ENCODE data around the gene TRMT2A. TPM values are rescaled to one million over a fixed set of nuclear protein-coding genes. Genes with fewer than 3 reads are reported as not detected.

The TRMT2A gene
- total and polyA plus RNA-seq, 10 of the 15 experiments (the other 5 are each of a cell fraction or from before 2014, with no cell fraction given) = 0.29 to 97.0 (median 57.9) TPM

DNA sequence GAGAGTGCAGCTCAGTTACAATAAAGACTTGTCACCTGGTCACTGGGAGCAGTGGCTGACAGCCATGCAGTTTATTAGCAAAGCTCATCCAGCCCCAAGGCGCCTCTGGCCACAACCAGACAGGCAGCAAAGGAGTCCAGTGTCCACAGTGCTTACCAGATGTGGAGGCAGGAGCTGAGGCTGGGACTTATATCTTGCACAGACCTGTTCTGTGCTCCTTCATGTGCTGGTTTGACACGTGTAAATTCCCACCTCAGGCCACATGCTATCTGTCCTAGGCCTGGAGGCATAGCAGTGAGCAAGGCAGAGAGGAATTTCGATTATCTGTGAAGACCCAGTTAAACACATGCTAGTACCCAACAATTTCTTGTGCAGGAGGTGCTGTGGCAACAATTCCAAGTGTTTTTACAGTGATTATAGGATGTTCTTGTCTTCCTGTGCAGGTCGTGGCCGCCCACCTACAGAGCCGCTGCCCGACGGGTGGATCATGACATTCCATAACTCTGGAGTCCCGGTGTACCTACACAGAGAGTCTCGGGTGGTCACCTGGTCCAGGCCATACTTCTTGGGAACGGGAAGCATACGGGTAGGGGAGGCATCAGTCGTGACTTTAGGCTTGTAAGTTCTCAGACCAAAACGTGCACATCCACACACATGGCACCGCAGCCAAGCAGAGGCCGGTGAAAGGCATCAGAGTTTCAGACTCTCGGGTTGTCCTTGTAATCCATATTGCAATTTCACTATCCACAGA lies 27.6 kb downstream of the TRMT2A start:
- RAD21 ChIA-PET (ENCODE audit: unreplicated experiment) = no interaction called here
- no peak for FAIRE-seq
- no peak for ATAC-seq

DNA sequence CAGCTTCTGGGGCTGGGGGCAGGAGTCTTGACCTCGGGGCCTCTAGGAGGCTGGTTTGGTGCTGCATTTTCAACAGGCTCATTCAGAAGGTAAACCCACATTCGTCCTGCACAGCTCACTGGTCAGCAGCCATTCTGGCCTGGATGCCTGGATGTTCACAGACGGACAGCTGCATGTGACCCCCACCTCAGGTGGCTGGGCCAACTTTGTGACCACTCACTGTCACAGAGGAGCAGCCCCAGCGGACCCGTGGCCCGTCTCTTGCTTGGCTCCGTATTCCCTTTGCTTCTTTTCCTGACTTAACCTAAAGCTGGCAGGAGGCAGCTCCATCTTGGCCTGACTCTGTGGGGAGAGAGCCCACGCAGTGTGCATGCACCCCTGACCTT lies 28.8 kb downstream of the TRMT2A start:
- FAIRE-seq (no peak), ATAC-seq (no peak), DNase-seq (ENCODE audit: low read depth, low spot score) (no peak)
- in situ Hi-C loops (cut with MboI) (no loop called here), intact Hi-C loops (cut with micrococcal nuclease; ENCODE audit: unreplicated experiment) (no loop called here)
- ChIA-PET CTCF (no interaction called here), POLR2A (no interaction called here), SMC1A (ENCODE audit: uncharacterized antibody, unreplicated experiment) (no interaction called here), RAD21 (ENCODE audit: unreplicated experiment) (no interaction called here)
- Histone ChIP-seq H3K4me1 (ENCODE audit: control insufficient read depth, insufficient read depth, low read length) (no peaks in the 10 kb centered on the region), H3K9me3 (replicated peaks; ENCODE audit: control insufficient read depth, insufficient read depth, low read length) (no peaks in the 10 kb centered on the region), H3K27ac (ENCODE audit: control insufficient read depth, insufficient read depth) (no peak overlapping the region), H3K9ac (ENCODE audit: control insufficient read depth, insufficient read depth, low read length) (no peak overlapping the region), H3K79me2 (ENCODE audit: control insufficient read depth, insufficient read depth, low read length) (peaks cover 25% of the 10 kb centered on the region), H3K4me3 (no peak overlapping the region), H2AFZ (ENCODE audit: control insufficient read depth, low read depth, low read length) (no peak overlapping the region), H3K4me2 (ENCODE audit: control insufficient read depth, insufficient read depth) (no peak overlapping the region), H3K27me3 (replicated peaks in 1 of 2; ENCODE audit: control insufficient read depth in 2 of 2, insufficient read depth in 2 of 2, low read length in 1 of 2) (no peaks in the 10 kb centered on the region), H4K20me1 (ENCODE audit: control insufficient read depth, insufficient read depth) (no peaks in the 10 kb centered on the region), H3K36me3 (ENCODE audit: control insufficient read depth in 2 of 2, insufficient read depth in 2 of 2, low read length in 1 of 2) (peaks cover 29 to 31% of the 10 kb centered on the region in 2 experiments)
- 83% methylated on average over 8 of the region's 8 CpGs for WGBS (ENCODE audit: insufficient coverage, insufficient replicate concordance, low lambda C conversion rate, missing lambda C conversion rate)
- no TSS peak for BruUV-seq (replicated peaks)
- TF ChIP-seq NFXL1 (IDR thresholded peaks at IDR 0.05; ENCODE audit: borderline replicate concordance) = no peak
- no peak for TF ChIP-seq KAT2A (conservative IDR thresholded peaks at IDR 0.05; ENCODE audit: control insufficient read depth, low read depth, low read length)
- TF ChIP-seq, protein P1, sequence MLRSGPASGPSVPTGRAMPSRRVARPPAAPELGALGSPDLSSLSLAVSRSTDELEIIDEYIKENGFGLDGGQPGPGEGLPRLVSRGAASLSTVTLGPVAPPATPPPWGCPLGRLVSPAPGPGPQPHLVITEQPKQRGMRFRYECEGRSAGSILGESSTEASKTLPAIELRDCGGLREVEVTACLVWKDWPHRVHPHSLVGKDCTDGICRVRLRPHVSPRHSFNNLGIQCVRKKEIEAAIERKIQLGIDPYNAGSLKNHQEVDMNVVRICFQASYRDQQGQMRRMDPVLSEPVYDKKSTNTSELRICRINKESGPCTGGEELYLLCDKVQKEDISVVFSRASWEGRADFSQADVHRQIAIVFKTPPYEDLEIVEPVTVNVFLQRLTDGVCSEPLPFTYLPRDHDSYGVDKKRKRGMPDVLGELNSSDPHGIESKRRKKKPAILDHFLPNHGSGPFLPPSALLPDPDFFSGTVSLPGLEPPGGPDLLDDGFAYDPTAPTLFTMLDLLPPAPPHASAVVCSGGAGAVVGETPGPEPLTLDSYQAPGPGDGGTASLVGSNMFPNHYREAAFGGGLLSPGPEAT (IDR thresholded peaks at IDR 0.05; ENCODE audit: low read depth) = no peak
- no peak for TF ChIP-seq MTA3 (IDR thresholded peaks at IDR 0.05; ENCODE audit: borderline replicate concordance, low read length)
- no peak for TF ChIP-seq MYB (IDR thresholded peaks at IDR 0.05; ENCODE audit: borderline replicate concordance, low read depth, low read length)
- TF ChIP-seq FOXM1 (IDR thresholded peaks at IDR 0.05; ENCODE audit: low read depth, low read length) = no peak
- no peak for TF ChIP-seq TCF3 (IDR thresholded peaks at IDR 0.05; ENCODE audit: borderline replicate concordance, insufficient read depth, low read depth, low read length)
- TF ChIP-seq MXI1 (IDR thresholded peaks at IDR 0.05; ENCODE audit: low read depth, low read length) = no peak
- no peak for TF ChIP-seq SUZ12 (IDR thresholded peaks at IDR 0.05; ENCODE audit: unreplicated experiment)
- TF ChIP-seq STAT1 (conservative IDR thresholded peaks at IDR 0.05) = no peak
- no peak for TF ChIP-seq NR2F1 (conservative IDR thresholded peaks at IDR 0.05)

More for the DNA sequence above, 27.6 kb downstream of the TRMT2A start:
- ChIA-PET POLR2A (no interaction called here), SMC1A (ENCODE audit: uncharacterized antibody, unreplicated experiment) (no interaction called here), CTCF (no interaction called here)
- H3K27me3 ChIP-seq (replicated peaks in 1 of 2; ENCODE audit: control insufficient read depth in 2 of 2, insufficient read depth in 2 of 2, low read length in 1 of 2) = no peaks in the 10 kb centered on the region
- no peak overlapping the region for H3K4me3 ChIP-seq
- in situ Hi-C loops (cut with MboI) = no loop called here
- H3K4me2 ChIP-seq (ENCODE audit: control insufficient read depth, insufficient read depth) = no peak overlapping the region
- no peaks in the 10 kb centered on the region for H4K20me1 ChIP-seq (ENCODE audit: control insufficient read depth, insufficient read depth)
- intact Hi-C loops (cut with micrococcal nuclease; ENCODE audit: unreplicated experiment) = no loop called here
- DNase-seq (ENCODE audit: low read depth, low spot score) = no peak
- WGBS (ENCODE audit: insufficient coverage, insufficient replicate concordance, low lambda C conversion rate, missing lambda C conversion rate) = 97% methylated on average over 17 of the region's 17 CpGs
- H3K9me3 ChIP-seq (replicated peaks; ENCODE audit: control insufficient read depth, insufficient read depth, low read length) = no peaks in the 10 kb centered on the region
- peaks cover 38 to 42% of the 10 kb centered on the region in 2 experiments for H3K36me3 ChIP-seq (ENCODE audit: control insufficient read depth in 2 of 2, insufficient read depth in 2 of 2, low read length in 1 of 2)
- no peak overlapping the region for H3K27ac ChIP-seq (ENCODE audit: control insufficient read depth, insufficient read depth)
- no peak overlapping the region for H3K9ac ChIP-seq (ENCODE audit: control insufficient read depth, insufficient read depth, low read length)
- peaks cover 13% of the 10 kb centered on the region for H3K79me2 ChIP-seq (ENCODE audit: control insufficient read depth, insufficient read depth, low read length)
- no peaks in the 10 kb centered on the region for H3K4me1 ChIP-seq (ENCODE audit: control insufficient read depth, insufficient read depth, low read length)
- no TSS peak for BruUV-seq (replicated peaks)
- H2AFZ ChIP-seq (ENCODE audit: control insufficient read depth, low read depth, low read length) = no peak overlapping the region
- no peak for TF ChIP-seq IRF4 (IDR thresholded peaks at IDR 0.05; ENCODE audit: low read depth, low read length)
- TF ChIP-seq POLR2A (IDR thresholded peaks at IDR 0.05; ENCODE audit: low read depth, low read length) = peak; percentile 25; the same call in 1 of the 2 replicates
- TF ChIP-seq, protein P2, sequence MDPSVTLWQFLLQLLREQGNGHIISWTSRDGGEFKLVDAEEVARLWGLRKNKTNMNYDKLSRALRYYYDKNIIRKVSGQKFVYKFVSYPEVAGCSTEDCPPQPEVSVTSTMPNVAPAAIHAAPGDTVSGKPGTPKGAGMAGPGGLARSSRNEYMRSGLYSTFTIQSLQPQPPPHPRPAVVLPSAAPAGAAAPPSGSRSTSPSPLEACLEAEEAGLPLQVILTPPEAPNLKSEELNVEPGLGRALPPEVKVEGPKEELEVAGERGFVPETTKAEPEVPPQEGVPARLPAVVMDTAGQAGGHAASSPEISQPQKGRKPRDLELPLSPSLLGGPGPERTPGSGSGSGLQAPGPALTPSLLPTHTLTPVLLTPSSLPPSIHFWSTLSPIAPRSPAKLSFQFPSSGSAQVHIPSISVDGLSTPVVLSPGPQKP (IDR thresholded peaks at IDR 0.05; ENCODE audit: low read depth, low read length) = no peak

Data from GM12878 (cell line).